Activated T-cell treated with anti-CD3 and anti-CD28 coated beads, Interleukin-2, amount 50 U/mL, for 24 hours (primary cell): ENCODE measurements around the gene OR6K2.

Source experiments
- DNase-seq: peaks from one replicate; pipeline ENCODE4 v3.0.0-alpha.2; 2020
- H3K27ac Mint-ChIP-seq: 2 replicates; pipeline ENCODE4 v1.8.0; 2020; ENCODE audit warnings: mild to moderate bottlenecking, mixed read lengths
- H3K27me3 Mint-ChIP-seq: 2 replicates; pipeline ENCODE4 v1.8.0; 2020; ENCODE audit warnings: mixed read lengths
- H3K36me3 Mint-ChIP-seq: 2 replicates; pipeline ENCODE4 v1.8.0; 2020; ENCODE audit warnings: low read depth, mixed read lengths
- H3K4me1 Mint-ChIP-seq: 2 replicates; pipeline ENCODE4 v1.8.0; 2020; ENCODE audit warnings: low read depth, mixed read lengths
- H3K4me3 Mint-ChIP-seq: 2 replicates; pipeline ENCODE4 v1.8.0; 2020; ENCODE audit warnings: mild to moderate bottlenecking, moderate library complexity, mixed read lengths
- H3K9me3 Mint-ChIP-seq: 2 replicates; pipeline ENCODE4 v1.8.0; 2020; ENCODE audit warnings: mixed read lengths

Gene OR6K2

DNA sequence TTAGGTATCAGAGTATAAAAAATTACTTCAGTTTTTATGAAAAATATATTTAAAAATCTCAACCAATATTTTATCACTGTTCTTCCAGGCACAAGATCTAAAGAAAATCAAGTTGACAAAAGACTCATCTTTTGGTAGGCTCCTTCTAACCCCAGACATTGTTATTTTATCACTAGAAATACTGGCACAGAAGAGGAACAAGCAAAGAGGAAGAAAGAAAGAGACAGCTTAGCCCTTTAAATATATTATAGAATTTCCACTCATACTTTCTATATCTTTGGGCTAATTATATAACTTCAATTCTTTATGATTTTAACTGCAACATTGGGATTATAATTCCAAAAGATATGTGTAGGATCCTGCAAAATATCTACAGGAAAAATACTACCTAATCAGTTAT is 46.4 kb downstream of the OR6K2 start:
- Mint-ChIP-seq H3K27ac (no peak overlapping the region), H3K36me3 (no peaks in the 10 kb centered on the region), H3K4me1 (peaks cover 9% of the 10 kb centered on the region), H3K9me3 (no peaks in the 10 kb centered on the region), H3K27me3 (peaks cover 8% of the 10 kb centered on the region), H3K4me3 (no peak overlapping the region)
- no peak for DNase-seq

DNA sequence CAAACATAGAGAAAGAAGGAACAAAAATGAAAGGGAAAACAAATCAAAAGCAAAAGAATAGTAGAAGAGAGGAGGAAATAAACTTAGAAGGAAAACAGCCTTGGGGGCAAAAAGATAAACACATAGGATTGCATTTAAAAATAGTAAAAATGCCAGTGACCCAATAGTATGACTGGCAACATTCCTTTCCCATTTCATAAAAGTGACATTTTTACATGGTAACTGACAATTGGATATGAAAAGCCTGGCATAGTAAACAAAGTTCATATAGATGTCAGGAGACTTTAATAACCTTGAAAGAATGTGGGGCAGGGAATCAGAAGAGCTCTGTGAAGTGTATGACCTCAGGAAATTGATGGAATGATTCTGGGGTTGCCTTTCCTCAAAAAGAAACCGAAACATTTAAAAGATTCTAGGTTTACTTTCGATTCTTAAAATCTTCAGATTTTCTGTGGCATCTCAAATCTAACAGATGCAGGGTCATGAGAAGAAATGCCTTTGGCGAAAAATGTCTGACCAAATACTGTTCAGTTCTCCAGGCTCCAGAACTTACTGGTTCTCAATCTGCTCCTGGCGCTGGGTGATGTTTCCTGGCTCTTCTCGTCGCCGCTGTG is 47.6 kb downstream of the OR6K2 start:
- peaks cover 8% of the 10 kb centered on the region for H3K27me3 Mint-ChIP-seq
- H3K9me3 Mint-ChIP-seq, result no peaks in the 10 kb centered on the region
- no peak overlapping the region for H3K27ac Mint-ChIP-seq
- no peak for DNase-seq
- H3K4me1 Mint-ChIP-seq, result peaks cover 9% of the 10 kb centered on the region
- no peaks in the 10 kb centered on the region for H3K36me3 Mint-ChIP-seq
- H3K4me3 Mint-ChIP-seq, result no peak overlapping the region
